Activated CD8-positive, alpha-beta memory T cell treated with anti-CD3 and anti-CD28 coated beads, Interleukin-2, amount 50 U/mL, for 4 hours (primary cell): Measurements from ENCODE around the gene KIAA1328.

Source experiments
- DNase-seq: peaks from one replicate; pipeline ENCODE4 v3.0.0-alpha.2; 2020

KIAA1328 gene

GRCh38 chr18:36974686-36975085, 145.8 kb downstream of the KIAA1328 start:
- no peak for DNase-seq

DNA sequence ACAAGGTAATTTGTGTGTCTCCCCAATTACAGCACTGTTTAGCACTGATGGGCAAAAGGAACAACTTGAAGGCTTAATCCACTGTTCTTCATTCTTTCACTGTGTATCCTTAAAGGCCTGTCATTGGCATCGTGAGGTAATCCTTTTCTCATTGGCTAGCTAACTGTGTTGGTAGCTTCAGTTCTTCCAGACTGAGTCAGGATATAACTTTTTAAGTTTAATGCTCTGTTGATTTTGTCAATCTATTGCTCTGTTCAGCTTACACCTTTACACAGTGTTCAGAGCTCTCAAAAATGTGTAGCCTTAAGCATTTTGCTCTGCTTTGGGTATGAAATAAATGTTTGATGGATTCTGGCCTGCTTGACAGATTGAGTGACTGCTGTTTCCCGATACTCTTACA, 148.2 kb downstream of the KIAA1328 start:
- no peak for DNase-seq

GRCh38 chr18:36993068-36993467, 164.1 kb downstream of the KIAA1328 start:
- no peak for DNase-seq

DNA sequence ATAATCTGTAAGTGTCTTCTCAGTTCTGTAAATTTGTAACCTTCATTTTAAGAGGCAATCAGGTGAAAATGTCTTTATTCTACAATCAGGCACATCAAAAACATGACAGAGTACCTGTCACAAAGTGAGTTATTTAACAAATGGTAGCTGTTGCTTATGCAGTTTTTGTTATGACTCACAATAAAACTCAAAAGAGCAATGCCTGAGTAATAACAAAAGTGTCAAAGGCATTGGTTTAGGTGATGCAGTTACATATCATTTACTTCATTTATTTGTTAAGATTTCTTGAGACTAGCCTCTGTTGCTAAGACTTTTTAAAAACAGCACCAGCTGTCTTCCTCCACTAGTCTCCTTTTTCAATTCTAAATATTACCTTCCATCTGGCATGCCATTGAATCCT, 177.8 kb downstream of the KIAA1328 start:
- DNase-seq: no peak

GRCh38 chr18:37012452-37012851, 183.5 kb downstream of the KIAA1328 start:
- DNase-seq: no peak

DNA sequence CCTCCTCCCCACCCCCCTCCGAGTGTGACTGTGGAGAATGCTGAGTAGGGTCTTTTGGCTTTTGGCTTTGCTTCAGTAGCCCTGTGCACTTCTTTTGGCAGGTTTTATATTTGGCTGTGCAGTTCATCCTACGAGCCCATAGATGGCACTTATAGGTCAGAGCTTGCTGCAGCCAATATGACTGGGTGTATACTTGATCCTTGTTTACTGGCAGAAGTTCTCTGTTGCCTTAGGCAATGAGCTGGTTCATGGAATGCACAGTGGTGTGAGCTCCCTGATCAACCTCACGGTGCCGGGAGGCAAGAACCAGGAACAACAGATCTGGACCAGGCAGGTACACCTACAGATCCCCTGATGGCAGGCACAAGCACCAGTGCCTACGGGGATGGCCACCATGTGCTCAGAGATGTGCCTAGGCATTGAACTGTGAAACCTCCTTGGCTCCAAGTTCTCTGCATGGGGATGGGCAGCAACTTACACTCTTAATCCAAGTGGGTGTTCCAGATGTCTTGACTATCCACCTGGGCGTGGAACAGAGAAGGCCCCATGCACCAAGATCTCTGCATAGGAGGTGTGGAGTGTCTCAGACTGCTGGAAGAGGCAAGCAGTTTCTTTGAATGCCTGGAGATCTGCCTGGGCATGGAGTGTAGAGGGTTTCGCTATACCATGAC, 190.4 kb downstream of the KIAA1328 start:
- DNase-seq: no peak

- no peak for DNase-seq
These were observed 204.5 kb downstream of the KIAA1328 start for GRCh38 chr18:37033419-37033818.

DNA sequence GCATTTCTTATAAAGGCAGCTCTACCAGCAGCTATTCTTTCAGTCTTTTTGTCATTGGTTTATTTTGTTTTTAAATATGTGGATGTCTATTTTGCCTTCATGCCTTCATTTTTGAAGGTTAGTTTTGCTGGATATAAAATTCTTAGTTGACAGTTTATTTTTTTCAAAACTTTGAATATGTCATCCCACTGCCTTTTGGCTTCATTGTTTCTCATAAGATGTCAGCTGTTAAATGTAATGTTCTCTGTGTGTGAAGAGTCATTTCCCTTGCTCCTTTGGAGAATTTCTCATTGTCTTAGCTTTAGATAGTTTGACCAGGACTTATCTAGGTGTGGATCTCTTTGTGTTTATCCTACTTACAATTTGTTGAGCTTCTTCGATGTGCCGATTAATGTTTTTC, 213.5 kb downstream of the KIAA1328 start:
- no peak for DNase-seq

GRCh38 chr18:37055137-37055802, 226.3 kb downstream of the KIAA1328 start:
- DNase-seq: no peak

DNA sequence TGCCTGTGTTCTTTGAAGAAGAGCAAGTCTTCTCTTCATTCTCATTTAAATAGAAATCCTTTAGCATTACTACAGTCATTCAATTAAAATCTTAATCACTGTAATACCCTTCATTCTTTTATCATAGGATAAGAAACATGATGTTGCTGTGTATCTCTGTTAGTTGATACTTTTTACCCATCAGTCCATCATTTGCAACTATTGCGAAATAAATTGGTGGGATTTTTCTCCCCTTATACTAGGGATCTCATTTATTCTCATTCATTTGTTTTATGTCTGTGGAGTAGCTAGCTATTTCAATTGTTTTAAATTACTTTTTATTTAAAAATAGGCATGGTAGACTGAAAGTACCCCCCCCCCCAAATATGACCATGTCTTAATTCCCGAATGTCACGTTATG, 235.3 kb downstream of the KIAA1328 start:
- DNase-seq: no peak

DNA sequence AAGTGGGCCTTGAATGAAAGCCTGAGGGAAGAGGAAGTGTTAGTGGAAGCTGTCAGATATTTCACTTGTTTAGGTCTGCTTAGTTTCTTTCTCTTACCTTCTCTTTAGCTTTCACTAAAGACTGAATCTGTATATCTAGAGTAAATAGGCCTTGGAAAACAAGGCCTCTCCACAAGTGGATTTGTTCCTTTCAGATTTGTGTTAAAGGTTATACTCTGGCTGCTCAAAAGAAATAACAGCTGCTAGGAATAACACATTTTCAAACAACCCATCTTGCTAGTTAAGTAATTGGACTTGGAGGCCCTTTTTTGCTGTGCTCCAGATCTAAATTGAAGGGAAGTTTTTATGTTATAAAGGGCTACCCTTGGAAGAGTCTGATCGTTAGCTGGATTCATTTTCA, 236.3 kb downstream of the KIAA1328 start:
- DNase-seq: no peak

GRCh38 chr18:37084912-37085311, 256.0 kb downstream of the KIAA1328 start:
- DNase-seq: no peak

- DNase-seq: no peak
These were observed 256.4 kb downstream of the KIAA1328 start for GRCh38 chr18:37085362-37085761.

GRCh38 chr18:37107748-37108522, 279.0 kb downstream of the KIAA1328 start:
- DNase-seq: no peak

DNA sequence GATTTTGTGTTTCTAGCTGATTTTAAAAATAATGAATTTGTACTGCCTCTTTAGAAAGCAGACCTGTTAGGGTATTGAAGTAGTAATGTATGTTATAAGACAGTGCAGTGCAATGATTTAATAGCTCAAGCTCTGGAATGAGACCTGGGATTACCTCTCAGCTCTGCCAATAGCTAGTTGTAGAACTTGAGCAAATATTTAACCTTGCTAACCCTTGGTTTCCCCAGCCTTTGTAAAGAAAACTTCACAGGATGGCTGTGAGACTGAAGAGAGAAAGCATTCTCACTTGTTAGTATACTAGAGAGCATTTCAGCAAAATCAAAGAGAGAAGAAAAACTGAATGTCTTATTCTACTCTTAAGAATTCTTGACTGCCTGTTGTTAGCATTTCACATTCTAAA, 293.9 kb downstream of the KIAA1328 start:
- DNase-seq: no peak

DNA sequence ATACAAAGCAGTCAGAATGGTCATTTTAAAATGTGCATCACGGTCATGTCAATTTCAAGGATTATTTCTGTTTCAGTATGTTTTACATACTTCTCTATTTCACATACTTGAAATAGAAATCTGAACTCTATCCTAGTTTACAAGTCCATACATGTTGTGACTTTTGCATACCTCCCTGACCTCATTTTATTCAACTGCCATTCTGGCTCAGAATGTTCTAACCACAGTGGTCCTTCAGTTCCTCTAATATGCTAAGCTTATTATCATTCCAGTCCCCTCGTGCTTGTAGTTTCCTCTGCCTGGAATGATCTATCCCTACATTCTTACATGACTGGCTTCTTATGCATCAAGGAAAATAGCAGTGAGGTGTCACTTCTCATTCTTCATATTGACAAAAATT, 295.6 kb downstream of the KIAA1328 start:
- DNase-seq: no peak

DNA sequence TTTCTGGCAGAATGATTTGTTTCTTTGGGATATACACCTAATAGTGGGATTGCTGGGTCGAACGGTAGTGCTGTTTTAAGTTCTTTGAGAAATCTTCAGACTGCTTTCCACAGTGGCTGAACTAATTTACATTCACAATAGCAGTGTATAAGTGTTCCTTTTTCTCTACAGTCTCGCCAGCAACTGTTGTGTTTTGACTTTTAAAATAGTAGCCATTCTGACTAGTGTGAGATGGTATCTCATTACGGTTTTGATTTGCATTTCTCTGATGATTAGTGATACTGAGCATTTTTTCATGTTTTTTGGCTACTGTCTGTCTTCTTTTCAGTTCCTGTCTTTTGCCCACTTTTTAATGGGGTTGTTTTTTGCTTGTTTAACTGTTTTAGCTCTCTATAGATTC, 306.2 kb downstream of the KIAA1328 start:
- no peak for DNase-seq

- DNase-seq: no peak
These were observed 309.5 kb downstream of the KIAA1328 start for GRCh38 chr18:37138456-37138855.

GRCh38 chr18:37139876-37140275, 310.9 kb downstream of the KIAA1328 start:
- no peak for DNase-seq

DNA sequence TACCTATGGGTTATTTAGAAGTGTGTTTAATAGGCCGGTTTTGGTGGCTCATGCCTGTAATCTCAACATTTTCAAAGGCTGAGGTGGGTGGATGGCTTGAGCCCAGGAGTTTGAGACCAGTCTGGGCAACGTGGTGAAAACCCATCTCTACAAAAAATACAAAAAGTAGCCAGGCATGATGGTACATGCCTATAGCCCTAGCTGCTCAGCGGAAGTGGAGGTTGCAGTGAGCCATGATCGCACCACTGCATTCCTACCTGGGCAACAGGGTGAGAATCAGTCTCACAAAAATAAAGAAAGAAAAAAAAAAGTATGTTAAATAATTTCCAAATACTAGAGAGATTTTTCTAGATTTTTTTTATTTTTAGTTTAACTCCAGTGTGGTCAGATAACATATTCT, 316.0 kb downstream of the KIAA1328 start:
- no peak for DNase-seq

DNA sequence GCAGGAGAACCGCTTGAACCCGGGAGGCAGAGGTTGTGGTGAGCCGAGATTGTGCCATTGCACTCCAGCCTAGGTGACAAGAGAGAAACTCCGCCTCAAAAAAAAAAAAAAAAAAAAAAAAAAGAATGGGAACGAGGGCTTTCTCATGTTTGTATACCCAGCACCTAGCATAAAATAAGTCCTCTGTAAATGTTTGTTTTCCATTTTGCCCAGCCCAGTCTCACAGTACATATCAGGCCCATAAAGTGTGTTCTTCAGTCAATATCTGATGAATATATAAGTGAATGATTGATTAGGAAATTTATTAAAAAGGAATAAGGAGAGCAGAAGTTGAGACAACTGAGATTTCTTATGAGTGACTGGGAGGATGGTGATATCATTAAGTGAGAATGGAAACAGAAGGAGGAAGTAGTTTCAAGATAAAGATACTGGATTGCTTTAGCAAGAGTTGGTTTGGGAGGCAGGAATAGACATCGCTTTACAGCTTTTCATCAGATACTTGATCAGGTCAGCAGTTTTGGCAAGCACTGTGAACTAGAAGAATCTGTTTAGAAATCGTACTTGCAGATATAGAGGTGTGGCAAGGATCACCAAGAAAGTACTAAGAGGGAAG, 327.5 kb downstream of the KIAA1328 start:
- no peak for DNase-seq

DNA sequence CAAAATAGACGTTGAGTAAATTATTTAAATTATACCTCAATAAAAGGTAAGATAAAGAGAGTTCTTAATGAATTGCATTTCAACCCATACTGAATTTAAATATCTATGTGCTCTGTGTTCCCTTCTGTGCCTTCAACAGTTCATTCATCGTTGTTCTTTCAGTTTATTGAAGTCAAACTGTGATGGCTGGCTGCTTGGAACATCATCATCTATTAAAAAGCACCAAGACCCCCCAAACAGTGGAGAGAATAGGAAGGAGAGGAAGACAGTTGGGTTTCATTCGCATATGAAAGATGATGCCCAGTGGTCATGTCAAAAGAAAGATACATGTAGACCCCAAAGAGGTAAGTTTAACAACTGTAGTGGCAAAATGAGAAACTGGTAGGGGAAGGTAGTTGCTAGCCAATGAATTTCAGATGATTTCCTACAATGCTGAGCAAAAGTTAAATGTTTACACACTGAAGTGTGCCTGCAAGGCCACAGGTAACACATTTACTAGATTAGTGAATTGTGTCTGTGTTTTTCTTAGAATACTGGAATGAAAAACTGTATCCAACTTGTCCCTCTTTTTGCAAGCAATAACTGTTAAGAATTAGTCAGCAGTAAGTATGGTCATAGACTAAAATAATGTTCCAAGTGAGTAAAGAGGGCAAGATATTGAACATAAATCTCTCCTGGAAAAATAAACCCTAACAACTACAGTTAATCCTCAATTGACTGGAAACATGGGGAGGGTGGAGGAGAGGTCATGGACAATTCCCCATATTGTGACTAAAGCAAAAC, 331.3 kb downstream of the KIAA1328 start:
- DNase-seq: no peak

DNA sequence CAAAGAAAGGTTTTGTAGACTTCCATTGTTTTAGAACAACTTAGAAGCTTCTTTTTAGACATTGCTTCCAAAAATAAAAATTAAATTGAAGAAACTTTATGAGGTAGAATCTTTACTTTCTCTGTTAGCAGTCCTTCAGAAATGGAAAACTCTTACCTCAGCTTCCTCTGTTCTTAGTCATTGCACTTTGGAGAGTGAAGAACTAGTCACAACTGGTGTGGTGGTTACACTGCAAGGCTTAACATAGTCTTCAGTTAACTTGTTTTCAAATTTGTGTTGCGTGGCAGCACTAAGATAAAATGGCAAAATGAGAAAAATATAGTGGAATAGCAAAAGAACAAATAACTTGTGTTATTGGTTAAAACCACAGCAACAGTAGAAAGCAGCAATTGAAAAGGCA, 332.6 kb downstream of the KIAA1328 start:
- no peak for DNase-seq
